BJ (cell line): ENCODE measurements around the gene GADD45GIP1. TPM values are rescaled to one million over a fixed set of nuclear protein-coding genes. Genes with fewer than 3 reads are reported as not detected.
"Not testable (repeated sequence)": the region's sequence is repeated elsewhere in the genome, so short reads cannot be mapped to it uniquely, and the experiment has no call there.

Source experiments
- CTCF ChIA-PET: fragments of 350-600 bp; formaldehyde crosslinking; extraction: SDS; loops from one replicate; lab custom pipeline; 2021; ENCODE audit warnings: antibody characterized with exemption, inconsistent platforms; lab: Yijun Ruan, JAX
- POLR2A ChIA-PET: fragments of 300-600 bp; sonication (Branson Sonifier 250); formaldehyde crosslinking; extraction: SDS; loops from one replicate; lab custom pipeline; 2021; ENCODE audit warnings: antibody characterized with exemption; lab: Charles Lee
- DNase-seq: peaks from one replicate; pipeline ENCODE4 v3.0.0-alpha.2; 2011; ENCODE audit warnings: low read depth
- H3K27me3 ChIP-seq: 2 replicates; pipeline ENCODE4 v1.6.0; 2011; ENCODE audit warnings: low read length; ENCODE audit not compliant: control insufficient read depth, insufficient read depth
- H3K36me3 ChIP-seq: 2 replicates; pipeline ENCODE4 v1.5.1; 2011; ENCODE audit warnings: low read length; ENCODE audit not compliant: control insufficient read depth, insufficient read depth
- H3K4me3 ChIP-seq: 2 replicates; pipeline ENCODE4 v1.5.1; 2011; ENCODE audit warnings: low read depth, mild to moderate bottlenecking, control low read depth, low read length
- CTCF ChIP-seq: IDR thresholded peaks from 2 replicates; pipeline ENCODE4 v1.5.1; 2011; ENCODE audit warnings: low read depth, mild to moderate bottlenecking, control low read depth, inconsistent platforms, low read length, moderate library complexity; ENCODE audit not compliant: insufficient read depth
- polyA plus RNA-seq: library from polyadenylated mRNA; depleted of rRNA; stranded (reverse); fragments of >200 nt; gene quantifications from 2 replicates; pipeline ENCODE4 v1.2.3, GENCODE V29; 2011

The GADD45GIP1 gene
- polyA plus RNA-seq, 1 experiment, result 45.5 TPM

GRCh38 chr19:12953799-12954611 lies 3.0 kb downstream of the GADD45GIP1 start:
- Histone ChIP-seq H3K27me3 (no peaks in the 10 kb centered on the region), H3K36me3 (peaks cover 39% of the 10 kb centered on the region), H3K4me3 (no peak overlapping the region)
- DNase-seq, result no peak
- ChIA-PET CTCF (interaction anchor here (0.7 to 5.6 kb wide), 3 partner anchors 11 to 930 kb away, joined by 3 to 76 read pairs (median 4); no protein-coding TSS in a partner anchor), POLR2A (interaction anchor here (0.6 kb wide), 1 partner anchor 8 kb away, joined by 9 read pairs; no protein-coding TSS in a partner anchor)
- no peak for TF ChIP-seq CTCF

- no peak for TF ChIP-seq CTCF
- POLR2A ChIA-PET, result no interaction called here
- no peak for DNase-seq
- Histone ChIP-seq H3K4me3 (no peak overlapping the region), H3K27me3 (no peaks in the 10 kb centered on the region), H3K36me3 (peaks cover 46% of the 10 kb centered on the region)
- CTCF ChIA-PET, result interaction anchor here (5.6 kb wide), 1 partner anchor 12 kb away, joined by 76 read pairs; no protein-coding TSS in a partner anchor
These were observed 3.8 kb downstream of the GADD45GIP1 start for GRCh38 chr19:12953138-12953798.

- no peak for DNase-seq
- no peak for TF ChIP-seq CTCF
- no peaks in the 10 kb centered on the region for H3K27me3 ChIP-seq
- peaks cover 52% of the 10 kb centered on the region for H3K36me3 ChIP-seq
- CTCF ChIA-PET, result interaction anchor here (5.6 kb wide), 1 partner anchor 12 kb away, joined by 76 read pairs; no protein-coding TSS in a partner anchor
- no peak overlapping the region for H3K4me3 ChIP-seq
- POLR2A ChIA-PET, result no interaction called here
These were observed 4.4 kb downstream of the GADD45GIP1 start for GRCh38 chr19:12952488-12953137.

GRCh38 chr19:12952050-12952449 lies 5.0 kb downstream of the GADD45GIP1 start:
- H3K4me3 ChIP-seq, POLR2A ChIA-PET, H3K27me3 ChIP-seq, DNase-seq: not testable (repeated sequence)
- peaks cover 53% of the 10 kb centered on the region for H3K36me3 ChIP-seq
- CTCF ChIA-PET, result interaction anchor here (5.6 kb wide), 1 partner anchor 13 kb away, joined by 76 read pairs; no protein-coding TSS in a partner anchor

GRCh38 chr19:12949363-12950283 lies 7.4 kb downstream of the GADD45GIP1 start:
- DNase-seq, result no peak

More at GRCh38 chr19:12949363-12950283, 7.4 kb downstream of the GADD45GIP1 start:
- no peak for TF ChIP-seq CTCF
- POLR2A ChIA-PET, result no interaction called here
- no peaks in the 10 kb centered on the region for H3K27me3 ChIP-seq
- peaks cover 52% of the 10 kb centered on the region for H3K36me3 ChIP-seq
- no peak overlapping the region for H3K4me3 ChIP-seq
- CTCF ChIA-PET, result interaction anchor here (5.8 kb wide), 1 partner anchor 16 kb away, joined by 28 read pairs; no protein-coding TSS in a partner anchor
